NOMO-1 (cell line): ENCODE data around the gene APRT.

Source experiments
- DNase-seq, 2 experiments: peaks; one replicate each; lab custom pipeline; 2025; ENCODE audit not compliant: unreplicated experiment in 2 of 2; lab: John Stamatoyannopoulos, UW

Gene APRT

DNA sequence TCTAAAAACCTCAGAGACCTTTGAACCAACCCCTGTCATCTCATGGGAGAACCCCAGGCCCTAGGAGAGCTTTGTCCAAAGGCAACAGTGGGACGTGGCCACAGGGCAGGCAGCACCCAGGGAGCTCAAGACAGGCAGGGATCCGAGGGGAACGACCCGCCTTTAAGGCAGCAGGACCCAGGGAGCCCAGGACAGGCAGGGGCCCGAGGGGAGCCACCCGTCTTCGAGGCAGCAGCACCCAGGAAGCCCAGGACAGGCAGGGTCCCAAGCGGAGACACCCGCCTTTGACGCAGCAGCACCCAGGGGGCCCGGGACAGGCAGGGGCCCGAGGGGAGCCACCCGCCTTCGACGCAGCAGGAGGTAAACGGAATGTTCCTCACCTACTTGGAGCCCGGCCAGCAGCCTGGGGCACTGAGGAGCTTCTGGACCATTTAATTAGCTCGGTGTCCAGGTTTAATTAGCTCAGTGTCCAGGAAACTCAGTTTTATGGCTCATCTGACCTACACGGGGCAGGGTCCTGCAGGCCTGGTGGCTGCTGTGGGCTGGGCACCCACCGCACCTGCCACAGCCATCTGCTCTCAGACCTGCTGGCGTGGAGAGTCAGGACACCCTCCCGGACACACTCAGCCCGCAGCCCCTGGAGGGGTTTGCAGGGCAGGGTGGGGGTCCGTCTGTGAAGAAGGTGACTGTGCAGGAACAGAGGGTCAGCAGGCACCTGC is 51.1 kb downstream of the APRT start:
- no peak for DNase-seq

DNA sequence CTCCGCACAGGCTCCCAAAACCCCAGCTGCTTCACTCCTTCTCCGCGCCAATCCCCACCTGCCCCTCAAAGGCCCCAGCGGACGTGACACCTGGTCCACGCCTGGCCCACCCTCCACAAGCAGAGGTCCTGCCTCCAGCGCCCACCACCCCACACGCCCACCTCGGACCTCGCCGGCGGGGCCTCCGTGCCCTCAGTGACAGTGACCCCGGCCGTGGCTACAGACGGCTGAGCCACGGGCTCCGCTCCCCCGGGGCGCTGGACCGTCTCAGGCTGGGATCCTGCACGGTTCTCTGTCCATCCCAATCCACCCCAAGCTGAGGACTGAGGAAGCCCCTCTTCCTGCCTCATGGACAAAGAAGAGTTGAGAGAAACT is 51.8 kb downstream of the APRT start:
- no peak for DNase-seq
